Loucy (cell line): ENCODE measurements around the gene NCOA7.

Experiments used
- H2AFZ ChIP-seq: fragments of 200-600 bp; sonication (generic); 2 replicates; pipeline ENCODE4 v1.6.0; 2016; ENCODE audit warnings: antibody characterized with exemption, mild to moderate bottlenecking, low read length, moderate library complexity
- H3F3A ChIP-seq: fragments of 200-600 bp; 2 replicates; pipeline ENCODE4 v1.6.0; 2016; ENCODE audit warnings: antibody characterized with exemption, low read depth, mild to moderate bottlenecking
- H3K27me3 ChIP-seq: fragments of 200-600 bp; sonication (generic); 2 replicates; pipeline ENCODE4 v1.6.1; 2014; ENCODE audit warnings: low read length, mild to moderate bottlenecking; ENCODE audit not compliant: insufficient read depth, poor library complexity, severe bottlenecking
- H3K36me3 ChIP-seq: fragments of 200-600 bp; sonication (generic); 2 replicates; pipeline ENCODE4 v1.6.1; 2016; ENCODE audit warnings: low read length; ENCODE audit not compliant: insufficient read depth
- H3K4me1 ChIP-seq: fragments of 200-600 bp; sonication (generic); 2 replicates; pipeline ENCODE4 v1.5.1; 2014; ENCODE audit warnings: low read length, mild to moderate bottlenecking; ENCODE audit not compliant: insufficient read depth, poor library complexity, severe bottlenecking
- H3K4me2 ChIP-seq: fragments of 200-600 bp; sonication (generic); 2 replicates; pipeline ENCODE4 v1.6.0; 2014; ENCODE audit warnings: antibody characterized with exemption, low read length, low read depth, mild to moderate bottlenecking; ENCODE audit not compliant: poor library complexity, severe bottlenecking
- H3K4me3 ChIP-seq: fragments of 200-600 bp; sonication (generic); 2 replicates; pipeline ENCODE4 v1.5.1; 2014; ENCODE audit warnings: low read length, mild to moderate bottlenecking, mixed read lengths; ENCODE audit not compliant: poor library complexity, severe bottlenecking
- H3K79me2 ChIP-seq: fragments of 200-600 bp; sonication (generic); 2 replicates; pipeline ENCODE4 v1.6.1; 2014; ENCODE audit warnings: low read length; ENCODE audit not compliant: insufficient read depth
- H3K9ac ChIP-seq: fragments of 200-600 bp; sonication (generic); 2 replicates; pipeline ENCODE4 v1.6.0; 2014; ENCODE audit warnings: mild to moderate bottlenecking, low read depth, low read length, moderate library complexity; ENCODE audit not compliant: poor library complexity, severe bottlenecking
- H3K9me2 ChIP-seq: fragments of 200-600 bp; sonication (generic); replicated peaks from 2 replicates; pipeline ENCODE4 v1.6.1; 2016; ENCODE audit warnings: low read depth, low read length, mixed read lengths
- H3K9me3 ChIP-seq: fragments of 200-600 bp; sonication (generic); 2 replicates; pipeline ENCODE4 v1.6.1; 2014; ENCODE audit warnings: mild to moderate bottlenecking, antibody characterized with exemption, low read length, low read depth; ENCODE audit not compliant: insufficient read depth
- H4K20me1 ChIP-seq: fragments of 200-600 bp; sonication (generic); 2 replicates; pipeline ENCODE4 v1.6.0; 2014; ENCODE audit warnings: antibody characterized with exemption, low read length, mild to moderate bottlenecking; ENCODE audit not compliant: insufficient read depth, poor library complexity, severe bottlenecking
- EZH2phosphoT487 ChIP-seq: fragments of 200-600 bp; IDR thresholded peaks from 2 replicates; pipeline ENCODE4 v1.6.1; 2018; ENCODE audit warnings: antibody characterized with exemption, mild to moderate bottlenecking, moderate library complexity, borderline replicate concordance
- TF ChIP-seq, protein P1 (sequence below): fragments of 200-600 bp; sonication (generic); conservative IDR thresholded peaks from 2 replicates; pipeline ENCODE4 v1.5.1; 2014; ENCODE audit warnings: mild to moderate bottlenecking, antibody characterized with exemption, low read length

NCOA7 gene

DNA sequence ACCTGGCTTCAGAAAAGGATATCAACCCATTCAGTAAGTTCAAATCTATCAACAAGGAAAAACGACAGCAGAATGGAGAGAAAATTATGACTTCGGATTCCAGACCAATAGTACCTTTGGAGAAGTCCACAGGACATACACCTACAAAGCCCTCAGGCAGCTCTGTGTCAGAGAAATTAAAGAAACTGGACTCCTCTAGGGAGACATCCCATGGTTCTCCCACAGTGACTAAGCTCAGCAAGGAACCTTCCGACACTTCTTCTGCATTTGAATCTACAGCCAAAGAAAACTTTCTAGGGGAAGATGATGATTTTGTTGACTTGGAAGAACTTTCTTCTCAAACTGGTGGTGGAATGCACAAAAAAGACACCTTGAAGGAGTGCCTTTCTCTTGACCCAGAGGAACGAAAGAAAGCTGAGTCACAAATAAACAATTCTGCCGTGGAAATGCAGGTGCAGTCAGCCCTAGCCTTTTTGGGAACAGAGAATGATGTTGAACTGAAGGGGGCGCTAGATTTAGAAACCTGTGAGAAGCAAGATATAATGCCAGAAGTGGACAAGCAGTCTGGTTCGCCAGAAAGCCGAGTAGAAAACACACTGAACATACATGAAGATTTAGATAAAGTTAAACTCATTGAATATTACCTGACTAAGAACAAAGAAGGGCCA, 98.4 kb downstream of the NCOA7 start:
- Histone ChIP-seq H2AFZ (no peak overlapping the region), H3K4me2 (no peak overlapping the region), H3F3A (peaks cover 9% of the 10 kb centered on the region; the same call in 1 of the 2 replicates)

DNA sequence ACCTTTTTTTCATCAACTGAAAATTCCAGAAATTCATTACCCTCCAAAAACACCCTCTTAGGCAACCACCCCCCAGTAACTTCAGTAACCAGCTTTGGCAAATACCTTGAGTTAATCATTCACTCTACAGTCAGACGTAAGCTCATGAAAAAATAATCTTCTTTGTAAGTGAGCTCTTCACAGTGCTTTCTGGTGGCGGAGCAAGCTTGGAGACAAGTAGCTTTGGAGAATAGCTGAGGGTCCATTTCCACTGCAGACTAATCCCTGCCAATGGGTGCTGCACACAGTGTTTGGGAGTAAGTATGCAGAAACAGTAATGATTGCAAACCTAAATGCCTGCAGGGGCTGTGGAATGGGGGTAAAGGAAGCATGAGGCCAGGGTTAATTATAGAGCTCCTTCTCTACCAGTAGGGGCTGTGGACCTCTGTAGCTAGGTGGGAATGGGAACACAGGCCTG, 109.0 kb downstream of the NCOA7 start:
- no peak overlapping the region for H2AFZ ChIP-seq
- no peak overlapping the region for H3K4me3 ChIP-seq
- H3K4me1 ChIP-seq: peaks cover 4% of the 10 kb centered on the region

More for the DNA sequence above, 98.4 kb downstream of the NCOA7 start:
- TF ChIP-seq, protein P1, sequence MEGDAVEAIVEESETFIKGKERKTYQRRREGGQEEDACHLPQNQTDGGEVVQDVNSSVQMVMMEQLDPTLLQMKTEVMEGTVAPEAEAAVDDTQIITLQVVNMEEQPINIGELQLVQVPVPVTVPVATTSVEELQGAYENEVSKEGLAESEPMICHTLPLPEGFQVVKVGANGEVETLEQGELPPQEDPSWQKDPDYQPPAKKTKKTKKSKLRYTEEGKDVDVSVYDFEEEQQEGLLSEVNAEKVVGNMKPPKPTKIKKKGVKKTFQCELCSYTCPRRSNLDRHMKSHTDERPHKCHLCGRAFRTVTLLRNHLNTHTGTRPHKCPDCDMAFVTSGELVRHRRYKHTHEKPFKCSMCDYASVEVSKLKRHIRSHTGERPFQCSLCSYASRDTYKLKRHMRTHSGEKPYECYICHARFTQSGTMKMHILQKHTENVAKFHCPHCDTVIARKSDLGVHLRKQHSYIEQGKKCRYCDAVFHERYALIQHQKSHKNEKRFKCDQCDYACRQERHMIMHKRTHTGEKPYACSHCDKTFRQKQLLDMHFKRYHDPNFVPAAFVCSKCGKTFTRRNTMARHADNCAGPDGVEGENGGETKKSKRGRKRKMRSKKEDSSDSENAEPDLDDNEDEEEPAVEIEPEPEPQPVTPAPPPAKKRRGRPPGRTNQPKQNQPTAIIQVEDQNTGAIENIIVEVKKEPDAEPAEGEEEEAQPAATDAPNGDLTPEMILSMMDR: peak; percentile 67
- no peak for TF ChIP-seq EZH2phosphoT487
- Histone ChIP-seq H3K79me2 (no peaks in the 10 kb centered on the region), H3K36me3 (peaks cover 15% of the 10 kb centered on the region; the same call in 1 of the 2 replicates), H3K9me3 (no peaks in the 10 kb centered on the region), H3K9me2 (no peaks in the 10 kb centered on the region), H3K27me3 (no peaks in the 10 kb centered on the region), H3K4me3 (no peak overlapping the region), H3K4me1 (peaks cover 25% of the 10 kb centered on the region), H3K9ac (no peak overlapping the region), H4K20me1 (no peaks in the 10 kb centered on the region)

DNA sequence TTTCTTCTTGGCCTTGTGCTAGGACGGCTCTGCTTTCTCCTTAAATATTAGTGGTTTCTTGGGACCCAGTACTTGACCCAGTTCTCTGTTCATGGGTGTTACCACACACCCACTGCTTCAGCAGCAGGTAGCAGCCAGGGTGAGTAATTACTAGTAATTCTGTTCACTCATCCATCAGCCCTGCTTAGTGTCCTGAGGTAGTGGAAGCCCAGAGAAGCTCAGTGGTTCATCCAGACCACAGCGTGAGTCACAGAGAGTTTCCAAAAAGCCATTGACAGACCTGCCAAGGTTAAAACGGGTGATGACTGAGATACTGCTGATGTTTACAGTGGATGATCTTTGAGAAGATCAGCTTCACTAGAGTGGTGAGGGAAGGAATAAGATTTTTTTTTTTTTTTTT, 114.1 kb downstream of the NCOA7 start:
- TF ChIP-seq, protein P1: no peak
- TF ChIP-seq EZH2phosphoT487: no peak
- H3K9ac ChIP-seq: no peak overlapping the region
- peaks cover 4% of the 10 kb centered on the region for H3K4me1 ChIP-seq
- H3K4me2 ChIP-seq: no peak overlapping the region
- H3K79me2 ChIP-seq: no peaks in the 10 kb centered on the region
- H3K4me3 ChIP-seq: no peak overlapping the region
- no peaks in the 10 kb centered on the region for H3F3A ChIP-seq
- no peak overlapping the region for H2AFZ ChIP-seq
- H3K9me3 ChIP-seq: no peaks in the 10 kb centered on the region
- no peaks in the 10 kb centered on the region for H3K27me3 ChIP-seq
- H3K9me2 ChIP-seq: no peaks in the 10 kb centered on the region
- no peaks in the 10 kb centered on the region for H3K36me3 ChIP-seq
- no peaks in the 10 kb centered on the region for H4K20me1 ChIP-seq

More for the DNA sequence above, 109.0 kb downstream of the NCOA7 start:
- Histone ChIP-seq H4K20me1 (no peaks in the 10 kb centered on the region), H3K9me2 (no peaks in the 10 kb centered on the region), H3K79me2 (no peaks in the 10 kb centered on the region), H3K36me3 (0 out of 2 replicates have a peak, but pooled peaks cover 4% of the 10 kb centered on the region), H3K9ac (no peak overlapping the region), H3K27me3 (no peaks in the 10 kb centered on the region), H3F3A (no peaks in the 10 kb centered on the region), H3K9me3 (no peaks in the 10 kb centered on the region), H3K4me2 (no peak overlapping the region)
- no peak for TF ChIP-seq EZH2phosphoT487
- TF ChIP-seq, protein P1: no peak
